ENCODE results near the gene CHMP1B. TPM values are rescaled to one million over a fixed set of nuclear protein-coding genes. Genes with fewer than 3 reads are reported as not detected.
"Not testable (repeated sequence)": the region's sequence is repeated elsewhere in the genome, so short reads cannot be mapped to it uniquely, and the experiment has no call there.

The CHMP1B gene
- total and polyA plus RNA-seq, 4 experiments from 2014 or later: 44.1 to 65.6 (median 45.6) TPM

GRCh38 chr18:11849841-11850634, 1.2 kb upstream of the CHMP1B start:
- H3K4me3 ChIP-seq (ENCODE audit: low read length in 2 of 2): peak overlapping the region; percentile 47 to 71
- peak overlapping the region; percentile 98 for H3K27ac ChIP-seq (ENCODE audit: low read depth, low read length)
- peaks cover 31% of the 10 kb centered on the region for H3K4me1 ChIP-seq (ENCODE audit: insufficient read depth, low read length)
- Mint-ChIP-seq H3K4me3 (peak overlapping the region; percentile 100), H3K4me1 (peaks cover 16 to 54% (median 30%) of the 10 kb centered on the region in 4 donors), H3K9me3 (peaks cover 0 to 3% (median 0%) of the 10 kb centered on the region in 8 donors), H3K27me3 (no peaks in the 10 kb centered on the region), H3K36me3 (peaks cover 0 to 29% of the 10 kb centered on the region in 2 donors), H3K27ac (peak overlapping the region; percentile 100)
- peak; percentile 56 to 86 (median 64) for DNase-seq
- ChIA-PET POLR2A (ENCODE audit: partially characterized antibody) (interaction anchor here (0.6 to 4.7 kb wide), 11 partner anchors 9 to 1936 kb away, joined by 3 to 34 read pairs (median 4); partner anchors contain the start of genes AFG3L2, IMPA2, MPPE1 and NAPG), CTCF (ENCODE audit: partially characterized antibody) (interaction anchor here (0.6 to 1.4 kb wide), 5 partner anchors 10 to 146 kb away, joined by 3 to 4 read pairs (median 3); no protein-coding TSS in a partner anchor)
- no peaks in the 10 kb centered on the region for H3K36me3 ChIP-seq (ENCODE audit: insufficient read depth, low read length)
- no peaks in the 10 kb centered on the region for H3K9me3 ChIP-seq (ENCODE audit: control insufficient read depth in 1 of 2, low read length in 2 of 2)
- intact Hi-C loops (cut with micrococcal nuclease): loop anchor here (2.0 to 5.0 kb wide), 4 partner anchors 853 to 1938 kb away; partner anchors contain the start of genes CEP192, CEP76, NAPG and PSMG2
- no peaks in the 10 kb centered on the region for H3K27me3 ChIP-seq (ENCODE audit: insufficient read depth, low read length)

DNA sequence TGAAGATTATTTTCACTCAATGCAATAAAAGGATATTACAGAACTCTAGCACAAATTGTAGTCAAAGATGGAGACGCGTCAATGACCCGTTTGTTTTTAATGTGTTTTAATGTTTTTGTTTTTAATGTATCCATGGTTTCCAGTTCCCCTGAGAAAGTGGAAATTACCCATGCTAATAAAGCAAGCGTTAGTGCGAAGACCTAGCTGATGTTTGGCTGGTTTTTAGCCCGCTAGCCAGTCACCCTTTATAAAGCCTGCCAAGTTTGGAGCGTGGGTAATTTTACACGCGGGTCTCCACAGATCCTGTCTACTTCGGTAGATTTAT, 430 bp upstream of the CHMP1B start:
- Mint-ChIP-seq H3K36me3 (peaks cover 0 to 32% of the 10 kb centered on the region in 2 donors), H3K9me3 (peaks cover 0 to 3% (median 0%) of the 10 kb centered on the region in 8 donors), H3K27me3 (no peaks in the 10 kb centered on the region), H3K4me1 (peaks cover 16 to 57% (median 32%) of the 10 kb centered on the region in 4 donors), H3K4me3 (peak overlapping the region; percentile 100), H3K27ac (peak overlapping the region; percentile 100)
- intact Hi-C loops (cut with micrococcal nuclease): loop anchor here (1.0 to 5.0 kb wide), 7 partner anchors 58 to 1938 kb away; partner anchors contain the start of genes AFG3L2, CEP192, CEP76 and IMPA2
- no peaks in the 10 kb centered on the region for H3K36me3 ChIP-seq (ENCODE audit: insufficient read depth, low read length)
- CTCF ChIA-PET (ENCODE audit: partially characterized antibody): interaction anchor here (1.0 to 1.2 kb wide), 2 partner anchors 99 to 145 kb away, joined by 3 to 4 read pairs; no protein-coding TSS in a partner anchor
- H3K9me3 ChIP-seq (ENCODE audit: control insufficient read depth in 1 of 2, low read length in 2 of 2): no peaks in the 10 kb centered on the region
- peak overlapping the region; percentile 98 for H3K27ac ChIP-seq (ENCODE audit: low read depth, low read length)
- peaks cover 32% of the 10 kb centered on the region for H3K4me1 ChIP-seq (ENCODE audit: insufficient read depth, low read length)
- no peaks in the 10 kb centered on the region for H3K27me3 ChIP-seq (ENCODE audit: insufficient read depth, low read length)
- H3K4me3 ChIP-seq (ENCODE audit: low read length in 2 of 2): peak overlapping the region; percentile 47 to 71
- DNase-seq: peak in 1 of 5 donors; percentile 80
- POLR2A ChIA-PET (ENCODE audit: partially characterized antibody): interaction anchor here (0.6 to 4.7 kb wide), 11 partner anchors 10 to 1937 kb away, joined by 3 to 34 read pairs (median 4); partner anchors contain the start of genes AFG3L2, IMPA2, MPPE1 and NAPG

GRCh38 chr18:11851806-11852337, 659 bp downstream of the CHMP1B start:
- peak overlapping the region; percentile 71 to 100 for H3K4me3 ChIP-seq (ENCODE audit: low read length in 2 of 2)
- H3K27me3 Mint-ChIP-seq: no peaks in the 10 kb centered on the region
- H3K36me3 Mint-ChIP-seq: peaks cover 0 to 32% of the 10 kb centered on the region in 2 donors
- peaks cover 0 to 3% (median 0%) of the 10 kb centered on the region in 8 donors for H3K9me3 Mint-ChIP-seq
- DNase-seq: peak; percentile 50 to 65 (median 59)
- CTCF ChIA-PET (ENCODE audit: partially characterized antibody): no interaction called here
- peak overlapping the region; percentile 100 for H3K27ac Mint-ChIP-seq
- peaks cover 16 to 57% (median 33%) of the 10 kb centered on the region in 4 donors for H3K4me1 Mint-ChIP-seq
- H3K27me3 ChIP-seq (ENCODE audit: insufficient read depth, low read length): no peaks in the 10 kb centered on the region
- intact Hi-C loops (cut with micrococcal nuclease): loop anchor here (1.0 to 5.0 kb wide), 7 partner anchors 56 to 1940 kb away; partner anchors contain the start of genes AFG3L2, CEP192, CEP76 and IMPA2
- no peaks in the 10 kb centered on the region for H3K9me3 ChIP-seq (ENCODE audit: control insufficient read depth in 1 of 2, low read length in 2 of 2)
- peak overlapping the region; percentile 100 for H3K4me3 Mint-ChIP-seq
- H3K36me3 ChIP-seq (ENCODE audit: insufficient read depth, low read length): no peaks in the 10 kb centered on the region
- peaks cover 32% of the 10 kb centered on the region for H3K4me1 ChIP-seq (ENCODE audit: insufficient read depth, low read length)
- H3K27ac ChIP-seq (ENCODE audit: low read depth, low read length): peak overlapping the region; percentile 98
- POLR2A ChIA-PET (ENCODE audit: partially characterized antibody): interaction anchor here (0.7 to 4.7 kb wide), 4 partner anchors 54 to 144 kb away, joined by 3 to 34 read pairs (median 4); partner anchors contain the start of genes IMPA2 and MPPE1

GRCh38 chr18:11854554-11854953, 3.3 kb downstream of the CHMP1B start:
- H3K27me3 Mint-ChIP-seq; H3K4me3 ChIP-seq (ENCODE audit: low read length in 2 of 2); DNase-seq; H3K36me3 ChIP-seq (ENCODE audit: insufficient read depth, low read length); CTCF ChIA-PET (ENCODE audit: partially characterized antibody); H3K27me3 ChIP-seq (ENCODE audit: insufficient read depth, low read length); H3K27ac ChIP-seq (ENCODE audit: low read depth, low read length); H3K9me3 Mint-ChIP-seq; H3K9me3 ChIP-seq (ENCODE audit: control insufficient read depth in 1 of 2, low read length in 2 of 2): not testable (repeated sequence)
- Mint-ChIP-seq H3K27ac (peak overlapping the region in 3 of 7 donors; percentile 29 to 100 (median 43)), H3K36me3 (peaks cover 0 to 32% of the 10 kb centered on the region in 2 donors), H3K4me3 (peak overlapping the region in 1 of 8 donors; percentile 21), H3K4me1 (peaks cover 18 to 55% (median 32%) of the 10 kb centered on the region in 4 donors)
- intact Hi-C loops (cut with micrococcal nuclease): loop anchor here (5.0 kb wide), 3 partner anchors 1138 to 1942 kb away; partner anchors contain the start of genes CEP192, NAPG and VAPA
- H3K4me1 ChIP-seq (ENCODE audit: insufficient read depth, low read length): peaks cover 30% of the 10 kb centered on the region
- POLR2A ChIA-PET (ENCODE audit: partially characterized antibody): interaction anchor here (1.9 kb wide), 1 partner anchor 54 kb away, joined by 5 read pairs; the partner anchor contains the start of gene MPPE1

DNA sequence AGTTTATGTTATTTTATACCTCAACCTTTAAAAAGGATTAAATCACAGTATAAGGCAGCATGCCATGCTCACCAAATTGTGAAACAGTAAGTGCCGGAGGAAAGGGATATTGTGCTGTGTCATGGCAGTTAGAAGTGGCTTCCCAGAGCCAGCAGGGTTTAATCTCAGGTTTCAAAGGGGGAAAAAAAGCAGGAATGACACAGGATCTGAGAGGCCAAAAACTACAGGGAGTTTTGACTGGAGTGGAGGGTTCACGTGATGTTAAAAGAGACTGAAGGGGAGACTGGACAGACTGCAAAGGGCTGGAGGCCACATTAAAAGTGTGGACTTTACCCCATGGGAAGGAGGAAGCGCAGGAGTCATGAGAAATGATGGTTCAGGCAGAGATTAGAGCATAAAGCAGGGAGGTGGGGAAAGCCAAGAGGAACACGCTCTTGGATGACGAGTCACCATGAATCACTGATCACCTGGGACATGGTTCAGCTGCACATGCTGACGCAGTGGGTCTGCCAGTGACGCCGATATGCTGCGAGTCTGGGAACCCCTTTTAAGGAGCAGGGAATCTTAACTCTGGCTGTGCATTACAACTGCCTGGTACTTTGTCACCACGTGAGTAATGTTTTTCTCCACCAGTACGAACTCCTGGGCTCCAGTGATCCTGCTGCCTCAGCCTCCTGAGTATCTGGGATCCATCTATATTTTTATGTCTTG, 6.1 kb downstream of the CHMP1B start:
- CTCF ChIA-PET (ENCODE audit: partially characterized antibody): no interaction called here
- intact Hi-C loops (cut with micrococcal nuclease): no loop called here
- peaks cover 10 to 27% (median 16%) of the 10 kb centered on the region in 4 donors for H3K4me1 Mint-ChIP-seq
- no peaks in the 10 kb centered on the region for H3K9me3 ChIP-seq (ENCODE audit: control insufficient read depth in 1 of 2, low read length in 2 of 2)
- H3K36me3 ChIP-seq (ENCODE audit: insufficient read depth, low read length): no peaks in the 10 kb centered on the region
- POLR2A ChIA-PET (ENCODE audit: partially characterized antibody): no interaction called here
- DNase-seq: no peak
- no peaks in the 10 kb centered on the region for H3K27me3 Mint-ChIP-seq
- H3K27me3 ChIP-seq (ENCODE audit: insufficient read depth, low read length): no peaks in the 10 kb centered on the region
- H3K4me1 ChIP-seq (ENCODE audit: insufficient read depth, low read length): peaks cover 21% of the 10 kb centered on the region
- H3K9me3 Mint-ChIP-seq: no peaks in the 10 kb centered on the region
- H3K36me3 Mint-ChIP-seq: peaks cover 0 to 6% of the 10 kb centered on the region in 2 donors
- H3K27ac Mint-ChIP-seq: peak overlapping the region in 3 of 7 donors; percentile 8 to 29 (median 24)
- H3K27ac ChIP-seq (ENCODE audit: low read depth, low read length): no peak overlapping the region
- no peak overlapping the region for H3K4me3 ChIP-seq (ENCODE audit: low read length in 2 of 2)
- peak overlapping the region in 1 of 8 donors; percentile 33 for H3K4me3 Mint-ChIP-seq

DNA sequence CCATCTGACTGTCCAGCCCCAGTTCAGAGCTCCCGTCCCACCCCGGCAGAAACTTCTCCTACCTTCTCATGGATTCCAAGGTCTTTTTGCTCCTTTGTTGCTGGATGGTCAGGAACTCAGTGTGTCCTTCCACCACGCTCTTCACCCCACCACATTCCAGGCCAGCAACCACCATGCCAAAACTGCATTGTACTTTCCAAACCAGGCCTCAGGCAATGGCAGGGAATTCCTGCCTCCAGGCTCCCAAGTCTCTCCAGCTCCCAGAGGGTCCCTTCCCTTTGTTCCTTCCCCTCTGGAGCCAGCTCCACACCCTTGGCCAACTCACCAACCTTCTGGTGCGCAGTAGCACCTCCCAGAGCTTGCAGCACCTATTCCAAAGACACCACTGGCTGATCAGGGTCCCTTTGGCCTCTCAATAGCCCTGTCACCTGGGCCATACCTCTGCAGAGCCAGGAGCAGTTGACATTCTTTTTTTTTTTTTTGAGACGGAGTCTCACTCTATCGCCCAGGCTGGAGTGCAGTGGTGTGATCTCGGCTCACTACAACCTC, 8.1 kb downstream of the CHMP1B start:
- peaks cover 1 to 8% (median 5%) of the 10 kb centered on the region in 4 donors for H3K4me1 Mint-ChIP-seq
- H3K36me3 Mint-ChIP-seq: peaks cover 0 to 4% of the 10 kb centered on the region in 2 donors
- H3K9me3 ChIP-seq (ENCODE audit: control insufficient read depth in 1 of 2, low read length in 2 of 2): no peaks in the 10 kb centered on the region
- H3K4me3 Mint-ChIP-seq: no peak overlapping the region
- no peaks in the 10 kb centered on the region for H3K9me3 Mint-ChIP-seq
- ChIA-PET CTCF (ENCODE audit: partially characterized antibody) (no interaction called here), POLR2A (ENCODE audit: partially characterized antibody) (no interaction called here)
- no peak overlapping the region for H3K4me3 ChIP-seq (ENCODE audit: low read length in 2 of 2)
- H3K36me3 ChIP-seq (ENCODE audit: insufficient read depth, low read length): no peaks in the 10 kb centered on the region
- H3K4me1 ChIP-seq (ENCODE audit: insufficient read depth, low read length): peaks cover 6% of the 10 kb centered on the region
- no peak overlapping the region for H3K27ac Mint-ChIP-seq
- H3K27me3 Mint-ChIP-seq: no peaks in the 10 kb centered on the region
- H3K27ac ChIP-seq (ENCODE audit: low read depth, low read length): no peak overlapping the region
- intact Hi-C loops (cut with micrococcal nuclease): no loop called here
- no peaks in the 10 kb centered on the region for H3K27me3 ChIP-seq (ENCODE audit: insufficient read depth, low read length)
- DNase-seq: no peak
